Activated naive CD4-positive, alpha-beta T cell treated with anti-CD3 and anti-CD28 coated beads, Interleukin-2, amount 10 ng/mL, durations not matched to agents 7 days and 5 days (primary cell): ENCODE measurements around the gene ZNF511.

Source experiments
- CTCF ChIA-PET: fragments of 350-600 bp; sonication (Branson Sonifier 250); formaldehyde crosslinking; loops from one replicate; lab custom pipeline; 2021; ENCODE audit warnings: antibody characterized with exemption; lab: Charles Lee
- DNase-seq: peaks from one replicate; pipeline ENCODE4 v3.0.0-alpha.2; 2020
- H3K27ac Mint-ChIP-seq: one replicate; pipeline ENCODE4 v1.8.0; 2021; ENCODE audit warnings: mild to moderate bottlenecking, moderate library complexity, mixed read lengths
- H3K27me3 Mint-ChIP-seq: one replicate; pipeline ENCODE4 v1.8.0; 2021; ENCODE audit warnings: mild to moderate bottlenecking, mixed read lengths
- H3K36me3 Mint-ChIP-seq: one replicate; pipeline ENCODE4 v1.8.0; 2021; ENCODE audit warnings: mixed read lengths
- H3K4me1 Mint-ChIP-seq: one replicate; pipeline ENCODE4 v1.8.0; 2021; ENCODE audit warnings: mixed read lengths
- H3K4me3 Mint-ChIP-seq: one replicate; pipeline ENCODE4 v1.8.0; 2021; ENCODE audit warnings: mild to moderate bottlenecking, moderate library complexity, mixed read lengths
- H3K9me3 Mint-ChIP-seq: one replicate; pipeline ENCODE4 v1.8.0; 2021; ENCODE audit warnings: mixed read lengths

The ZNF511 gene

GRCh38 chr10:133278577-133279265 lies 30.0 kb upstream of the ZNF511 start:
- Mint-ChIP-seq H3K4me3 (peak overlapping the region; percentile 70), H3K27me3 (no peaks in the 10 kb centered on the region), H3K27ac (peak overlapping the region; percentile 95), H3K9me3 (no peaks in the 10 kb centered on the region), H3K36me3 (peaks cover 18% of the 10 kb centered on the region), H3K4me1 (peaks cover 41% of the 10 kb centered on the region)
- CTCF ChIA-PET, result interaction anchor here (0.6 to 2.2 kb wide), 4 partner anchors 14 to 51 kb away, joined by 3 to 10 read pairs (median 3); no protein-coding TSS in a partner anchor
- peak; percentile 67 for DNase-seq

DNA sequence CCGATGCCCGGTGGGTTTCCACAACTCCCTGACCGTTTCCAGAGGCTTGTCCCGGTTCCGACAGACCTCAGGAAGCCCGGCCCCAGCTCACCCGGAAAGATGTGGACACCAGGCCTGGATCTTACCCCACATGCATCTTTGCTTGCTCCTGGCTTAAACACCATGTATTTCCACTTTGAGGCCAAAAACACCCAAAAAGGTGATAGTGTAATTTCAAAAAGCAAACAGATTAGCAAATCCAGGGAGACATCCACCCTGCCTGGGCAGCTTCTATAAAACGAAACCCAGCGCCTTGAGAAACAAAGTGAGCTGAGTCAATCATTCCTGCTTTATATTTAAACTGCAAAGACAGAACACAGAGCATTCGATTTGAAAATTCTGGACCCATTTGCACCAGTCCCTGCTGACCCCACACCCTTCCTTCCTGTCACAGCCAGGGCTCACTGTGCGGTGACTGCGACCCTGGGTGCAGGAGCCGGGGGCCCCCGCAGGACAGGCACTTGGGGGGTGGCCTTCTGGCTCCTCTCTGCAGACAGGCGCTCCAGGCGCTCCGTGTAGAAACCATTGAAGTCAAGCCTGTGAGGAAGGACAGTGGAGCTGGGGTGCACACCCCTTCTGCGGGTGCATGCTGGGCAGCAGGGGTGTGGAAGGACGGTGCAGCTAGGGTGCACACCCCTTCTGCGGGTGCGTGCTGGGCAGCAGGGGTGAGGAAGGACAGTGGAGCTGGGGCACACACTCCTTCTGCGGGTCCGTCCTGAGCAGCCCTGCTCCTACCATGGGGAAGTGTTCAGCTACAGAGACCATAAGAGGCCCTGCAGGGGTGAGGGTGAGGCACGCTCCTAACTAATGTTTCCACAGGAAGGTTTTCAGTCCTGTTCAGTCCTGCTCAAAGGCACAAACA lies 29.1 kb upstream of the ZNF511 start:
- Mint-ChIP-seq H3K27ac (no peak overlapping the region), H3K4me3 (no peak overlapping the region), H3K4me1 (peaks cover 40% of the 10 kb centered on the region), H3K36me3 (peaks cover 24% of the 10 kb centered on the region), H3K27me3 (no peaks in the 10 kb centered on the region), H3K9me3 (no peaks in the 10 kb centered on the region)
- DNase-seq, result no peak
- CTCF ChIA-PET, result interaction anchor here (0.8 to 2.2 kb wide), 2 partner anchors 28 to 50 kb away, joined by 3 to 10 read pairs; no protein-coding TSS in a partner anchor

DNA sequence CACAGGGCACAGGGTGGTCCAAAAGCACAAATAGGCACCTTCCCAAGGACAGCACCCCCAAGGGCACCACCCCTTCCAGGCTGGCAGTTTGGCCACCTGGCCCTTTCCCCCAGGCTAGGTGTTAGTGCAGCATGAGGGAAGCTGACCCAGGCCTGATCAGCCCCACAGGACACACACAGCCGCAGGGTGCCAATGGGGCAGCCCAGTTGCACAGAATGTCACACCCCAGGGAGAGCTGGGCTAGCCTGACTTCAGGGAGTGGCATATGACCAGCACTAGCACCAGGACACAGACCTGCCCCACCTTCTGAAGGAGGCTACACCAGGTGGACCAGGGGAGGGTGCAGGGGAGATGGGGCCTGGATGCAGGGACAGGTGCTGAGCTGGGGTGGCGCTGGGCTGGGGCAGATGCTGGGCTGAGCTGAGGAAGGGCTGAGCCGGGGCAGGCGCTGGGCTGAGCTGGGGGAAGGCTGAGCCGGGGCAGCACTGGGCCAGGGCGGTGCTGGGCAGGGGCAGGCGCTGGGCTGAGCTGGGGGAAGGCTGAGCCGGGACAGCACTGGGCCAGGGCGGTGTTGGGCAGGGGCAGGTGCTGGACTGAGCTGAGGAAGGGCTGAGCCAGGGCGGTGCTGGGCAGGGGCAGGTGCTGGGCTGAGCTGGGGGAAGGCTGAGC lies 28.2 kb upstream of the ZNF511 start:
- Mint-ChIP-seq H3K27ac (no peak overlapping the region), H3K4me3 (no peak overlapping the region), H3K4me1 (peaks cover 33% of the 10 kb centered on the region), H3K27me3 (no peaks in the 10 kb centered on the region), H3K36me3 (peaks cover 30% of the 10 kb centered on the region), H3K9me3 (no peaks in the 10 kb centered on the region)
- DNase-seq, result no peak
- CTCF ChIA-PET, result interaction anchor here (1.6 to 2.2 kb wide), 2 partner anchors 21 to 27 kb away, joined by 3 to 11 read pairs; no protein-coding TSS in a partner anchor

DNA sequence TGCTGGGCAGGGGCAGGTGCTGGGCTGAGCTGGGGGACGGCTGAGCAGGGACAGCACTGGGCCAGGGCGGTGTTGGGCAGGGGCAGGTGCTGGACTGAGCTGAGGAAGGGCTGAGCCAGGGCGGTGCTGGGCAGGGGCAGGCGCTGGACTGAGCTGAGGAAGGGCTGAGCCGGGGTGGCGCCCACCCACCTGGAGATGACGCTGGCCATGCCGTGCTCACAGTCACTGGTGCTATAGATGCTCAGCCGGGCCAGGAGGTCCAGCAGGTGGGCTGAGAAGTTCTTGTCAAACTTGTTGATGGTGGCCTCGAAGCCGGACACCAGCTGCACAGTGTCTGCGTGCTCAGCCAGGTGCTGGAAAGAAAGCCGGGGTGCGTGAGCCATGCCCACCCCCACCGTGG lies 27.6 kb upstream of the ZNF511 start:
- CTCF ChIA-PET, result interaction anchor here (1.6 to 2.2 kb wide), 2 partner anchors 21 to 26 kb away, joined by 3 to 11 read pairs; no protein-coding TSS in a partner anchor
- Mint-ChIP-seq H3K27ac (no peak overlapping the region), H3K36me3 (peaks cover 35% of the 10 kb centered on the region), H3K27me3 (no peaks in the 10 kb centered on the region), H3K9me3 (no peaks in the 10 kb centered on the region), H3K4me3 (no peak overlapping the region), H3K4me1 (peaks cover 27% of the 10 kb centered on the region)
- no peak for DNase-seq

GRCh38 chr10:133281628-133282372 lies 26.9 kb upstream of the ZNF511 start:
- peaks cover 27% of the 10 kb centered on the region for H3K4me1 Mint-ChIP-seq
- no peak overlapping the region for H3K27ac Mint-ChIP-seq
- peaks cover 42% of the 10 kb centered on the region for H3K36me3 Mint-ChIP-seq
- no peaks in the 10 kb centered on the region for H3K27me3 Mint-ChIP-seq
- no peak for DNase-seq
- H3K4me3 Mint-ChIP-seq, result no peak overlapping the region
- CTCF ChIA-PET, result interaction anchor here (1.6 to 2.2 kb wide), 2 partner anchors 22 to 26 kb away, joined by 3 to 11 read pairs; no protein-coding TSS in a partner anchor
- no peaks in the 10 kb centered on the region for H3K9me3 Mint-ChIP-seq

- Mint-ChIP-seq H3K36me3 (peaks cover 50% of the 10 kb centered on the region), H3K4me3 (no peak overlapping the region), H3K4me1 (peaks cover 22% of the 10 kb centered on the region), H3K27ac (no peak overlapping the region), H3K9me3 (no peaks in the 10 kb centered on the region), H3K27me3 (no peaks in the 10 kb centered on the region)
- CTCF ChIA-PET, result no interaction called here
- DNase-seq, result no peak
Measured at GRCh38 chr10:133282846-133283390, 25.8 kb upstream of the ZNF511 start.

DNA sequence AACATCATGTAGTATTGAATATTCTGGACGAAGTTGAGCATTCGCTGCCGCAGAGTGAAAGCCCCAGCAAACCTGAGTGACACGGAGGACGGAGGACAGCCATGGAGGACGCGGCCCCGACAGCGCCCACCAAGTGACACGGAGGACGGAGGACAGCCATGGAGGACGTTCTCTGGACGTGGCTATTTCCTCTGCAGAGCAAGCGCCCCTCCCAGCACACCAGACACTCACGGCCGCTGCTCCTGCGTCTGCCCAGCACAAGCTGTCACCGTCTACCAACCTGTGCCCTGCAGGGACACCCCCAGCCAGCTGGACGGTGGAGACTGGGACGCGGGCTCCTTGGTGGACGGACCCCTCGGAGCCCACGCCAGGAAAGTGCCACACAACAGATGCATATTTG lies 24.8 kb upstream of the ZNF511 start:
- no peak overlapping the region for H3K4me3 Mint-ChIP-seq
- H3K4me1 Mint-ChIP-seq, result peaks cover 12% of the 10 kb centered on the region
- DNase-seq, result no peak
- no peaks in the 10 kb centered on the region for H3K9me3 Mint-ChIP-seq
- H3K27me3 Mint-ChIP-seq, result no peaks in the 10 kb centered on the region
- peaks cover 49% of the 10 kb centered on the region for H3K36me3 Mint-ChIP-seq
- no peak overlapping the region for H3K27ac Mint-ChIP-seq
- CTCF ChIA-PET, result no interaction called here

DNA sequence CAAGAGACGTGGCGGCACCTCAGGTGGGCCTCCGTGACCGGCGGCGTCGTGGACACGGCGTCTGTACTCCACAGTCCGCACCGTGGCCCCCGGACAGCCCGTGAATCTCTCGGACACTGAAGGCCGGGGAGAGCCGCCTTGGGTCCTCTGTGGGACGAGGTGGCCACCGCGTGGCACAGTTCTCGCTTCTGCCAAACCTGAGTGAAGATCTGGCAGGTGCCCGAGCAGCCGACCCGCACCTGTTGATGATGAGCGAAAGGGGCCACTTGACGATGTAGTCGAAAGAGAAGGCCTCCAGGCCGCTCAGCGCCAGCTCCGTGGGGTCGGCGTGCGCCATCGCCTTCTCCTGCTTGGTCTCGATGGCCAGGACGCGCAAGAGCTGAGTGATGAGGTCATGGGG lies 23.5 kb upstream of the ZNF511 start:
- Mint-ChIP-seq H3K4me1 (no peaks in the 10 kb centered on the region), H3K27ac (no peak overlapping the region), H3K27me3 (no peaks in the 10 kb centered on the region), H3K4me3 (no peak overlapping the region), H3K9me3 (no peaks in the 10 kb centered on the region), H3K36me3 (peaks cover 57% of the 10 kb centered on the region)
- CTCF ChIA-PET, result no interaction called here
- DNase-seq, result no peak

- peaks cover 62% of the 10 kb centered on the region for H3K36me3 Mint-ChIP-seq
- H3K27ac Mint-ChIP-seq, result no peak overlapping the region
- CTCF ChIA-PET, result no interaction called here
- no peaks in the 10 kb centered on the region for H3K27me3 Mint-ChIP-seq
- no peak for DNase-seq
- H3K4me1 Mint-ChIP-seq, result no peaks in the 10 kb centered on the region
- H3K9me3 Mint-ChIP-seq, result no peaks in the 10 kb centered on the region
- H3K4me3 Mint-ChIP-seq, result no peak overlapping the region
Measured at GRCh38 chr10:133286366-133286765, 22.3 kb upstream of the ZNF511 start.

DNA sequence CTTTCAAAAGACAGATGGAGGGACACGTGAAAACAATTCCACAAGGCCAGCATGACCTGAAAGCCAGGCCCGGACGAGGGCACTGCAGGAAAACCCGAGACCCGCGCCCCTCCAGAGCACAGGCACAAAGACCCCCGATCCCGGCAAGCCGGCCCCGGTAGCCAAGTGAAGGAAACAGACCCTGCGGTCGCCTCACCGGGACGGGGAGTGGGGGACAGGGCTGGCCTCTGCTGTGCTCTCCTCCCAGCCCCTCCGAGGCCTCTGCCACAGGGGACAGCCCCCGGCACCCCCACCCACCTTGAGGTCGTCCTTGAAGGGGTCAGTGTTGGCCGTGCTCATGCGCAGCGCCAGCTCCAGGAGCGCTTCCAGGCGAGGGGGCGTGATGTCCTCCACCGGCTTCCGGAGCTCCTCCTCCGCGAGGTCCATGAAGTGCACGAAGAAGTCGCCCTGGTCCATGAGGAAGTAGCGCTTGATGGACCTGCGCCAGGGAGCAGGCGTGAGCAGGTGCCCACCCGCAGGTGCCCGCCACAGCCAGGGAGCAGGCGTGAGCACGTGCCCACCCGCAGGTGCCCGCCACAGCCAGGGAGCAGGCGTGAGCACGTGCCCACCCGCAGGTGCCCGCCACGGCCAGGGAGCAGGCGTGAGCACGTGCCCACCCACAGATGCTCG lies 20.7 kb upstream of the ZNF511 start:
- CTCF ChIA-PET, result no interaction called here
- H3K27ac Mint-ChIP-seq, result no peak overlapping the region
- H3K27me3 Mint-ChIP-seq, result no peaks in the 10 kb centered on the region
- DNase-seq, result no peak
- peaks cover 55% of the 10 kb centered on the region for H3K36me3 Mint-ChIP-seq
- H3K4me1 Mint-ChIP-seq, result no peaks in the 10 kb centered on the region
- no peaks in the 10 kb centered on the region for H3K9me3 Mint-ChIP-seq
- no peak overlapping the region for H3K4me3 Mint-ChIP-seq

DNA sequence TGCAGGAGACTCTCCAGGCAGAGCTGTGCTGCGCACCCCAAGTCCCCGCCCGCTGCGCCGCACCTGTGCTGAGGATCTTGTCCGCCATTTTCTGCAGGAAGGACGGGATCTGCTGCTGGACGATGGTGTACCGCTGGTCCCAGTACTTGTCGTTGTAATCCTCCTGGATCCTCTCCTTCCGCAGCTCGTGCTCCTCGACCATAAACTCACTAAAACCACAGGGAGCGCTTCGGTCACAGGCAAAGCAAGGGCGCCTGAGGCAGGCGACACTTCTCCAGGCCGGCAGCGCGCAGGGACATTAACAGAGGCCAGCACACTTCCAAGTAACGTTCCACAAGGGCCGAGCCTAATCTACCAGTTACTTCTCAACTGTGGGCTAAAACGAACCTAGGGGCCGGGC lies 19.0 kb upstream of the ZNF511 start:
- Mint-ChIP-seq H3K27me3 (no peaks in the 10 kb centered on the region), H3K4me1 (no peaks in the 10 kb centered on the region), H3K27ac (no peak overlapping the region), H3K36me3 (peaks cover 55% of the 10 kb centered on the region), H3K9me3 (no peaks in the 10 kb centered on the region), H3K4me3 (no peak overlapping the region)
- CTCF ChIA-PET, result no interaction called here
- DNase-seq, result no peak

DNA sequence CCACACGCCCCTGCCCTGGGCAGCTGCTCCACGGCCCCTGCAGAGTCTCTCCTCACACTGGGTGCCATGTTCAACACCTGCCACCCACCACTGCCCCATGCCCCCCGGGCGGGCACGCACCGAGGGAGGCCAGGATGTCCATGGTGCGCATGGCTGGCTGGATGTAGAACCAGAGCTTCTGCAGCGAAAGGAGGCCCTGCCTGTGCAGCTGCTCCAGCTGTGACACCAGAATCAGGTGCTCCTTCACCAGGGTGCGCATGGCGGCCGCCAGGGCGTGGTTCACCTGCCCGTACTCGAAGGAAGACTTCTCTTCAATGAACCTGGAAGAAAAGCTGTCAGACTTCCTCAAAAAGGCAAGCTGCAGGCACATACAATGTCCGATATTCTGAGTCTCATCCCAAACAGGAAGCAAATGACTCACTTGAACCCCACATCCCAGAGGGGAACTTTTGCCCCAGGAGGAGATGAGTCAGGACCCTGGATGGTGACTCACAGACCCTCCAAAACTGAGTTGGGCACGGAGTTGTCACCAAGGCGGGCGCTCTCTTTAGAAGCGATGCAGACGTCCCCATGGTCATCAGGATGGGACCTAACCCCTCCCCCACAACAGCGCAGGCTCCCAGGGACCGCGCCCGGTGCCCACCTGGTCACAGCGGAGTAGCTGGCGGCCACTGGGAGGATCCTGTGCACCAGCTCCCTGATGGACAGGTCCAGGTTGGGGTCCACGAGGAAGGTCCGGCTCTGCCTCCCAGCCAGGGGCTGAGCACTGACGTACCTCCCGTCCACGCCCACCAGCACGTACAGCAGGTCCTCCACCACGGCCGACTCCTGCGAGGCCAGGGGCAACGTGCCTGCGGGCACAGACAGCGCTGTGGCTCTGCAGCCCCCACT lies 15.6 kb upstream of the ZNF511 start:
- Mint-ChIP-seq H3K9me3 (no peaks in the 10 kb centered on the region), H3K4me1 (no peaks in the 10 kb centered on the region), H3K27me3 (no peaks in the 10 kb centered on the region), H3K4me3 (no peak overlapping the region), H3K27ac (no peak overlapping the region), H3K36me3 (peaks cover 46% of the 10 kb centered on the region)
- CTCF ChIA-PET, result interaction anchor here (1.4 to 1.9 kb wide), 2 partner anchors 15 to 150 kb away, joined by 5 to 7 read pairs; no protein-coding TSS in a partner anchor
- no peak for DNase-seq
